D721Med (cell line): Measurements from ENCODE around the gene CFAP410.

Experiments used
- DNase-seq: peaks from one replicate; pipeline ENCODE4 v3.0.0; 2011; ENCODE audit warnings: low spot score; ENCODE audit not compliant: insufficient read length
- FAIRE-seq: peaks from 2 replicates; lab custom pipeline; 2011; peaks lifted over from hg19 to GRCh38; lab: Jason Lieb, UNC
- CTCF ChIP-seq: IDR thresholded peaks from 2 replicates; pipeline ENCODE4 v1.5.1; 2012; ENCODE audit warnings: mild to moderate bottlenecking, control low read depth; ENCODE audit not compliant: insufficient read depth; ENCODE audit errors: missing control alignments

The CFAP410 gene

GRCh38 chr21:44279354-44280260 is 59.6 kb downstream of the CFAP410 start:
- no peak for FAIRE-seq
- no peak for DNase-seq
- TF ChIP-seq CTCF = no peak
